PFSK-1 (cell line): ENCODE data around the gene RGS14.

Source experiments
- POLR2AphosphoS5 ChIP-seq: IDR thresholded peaks from 2 replicates; pipeline ENCODE4 v1.6.1; 2012; ENCODE audit warnings: low read depth, mild to moderate bottlenecking, control low read depth, low read length, moderate library complexity
- TAF1 ChIP-seq: IDR thresholded peaks from 2 replicates; pipeline ENCODE4 v1.6.1; 2012; ENCODE audit warnings: low read length, control low read depth, borderline replicate concordance; ENCODE audit not compliant: insufficient read depth

- TF ChIP-seq POLR2AphosphoS5: no peak
- TF ChIP-seq TAF1: no peak
Observed at GRCh38 chr5:177327539-177328522, 29.9 kb upstream of the RGS14 start.
